Activated gamma-delta T cell (primary cell): ENCODE measurements around the gene LRIG1.

ENCODE experiments used
- DNase-seq: peaks from one replicate; lab custom pipeline; 2025; lab: John Stamatoyannopoulos, UW

Gene LRIG1

GRCh38 chr3:66443118-66443803 lies 57.6 kb downstream of the LRIG1 start:
- no peak for DNase-seq

DNA sequence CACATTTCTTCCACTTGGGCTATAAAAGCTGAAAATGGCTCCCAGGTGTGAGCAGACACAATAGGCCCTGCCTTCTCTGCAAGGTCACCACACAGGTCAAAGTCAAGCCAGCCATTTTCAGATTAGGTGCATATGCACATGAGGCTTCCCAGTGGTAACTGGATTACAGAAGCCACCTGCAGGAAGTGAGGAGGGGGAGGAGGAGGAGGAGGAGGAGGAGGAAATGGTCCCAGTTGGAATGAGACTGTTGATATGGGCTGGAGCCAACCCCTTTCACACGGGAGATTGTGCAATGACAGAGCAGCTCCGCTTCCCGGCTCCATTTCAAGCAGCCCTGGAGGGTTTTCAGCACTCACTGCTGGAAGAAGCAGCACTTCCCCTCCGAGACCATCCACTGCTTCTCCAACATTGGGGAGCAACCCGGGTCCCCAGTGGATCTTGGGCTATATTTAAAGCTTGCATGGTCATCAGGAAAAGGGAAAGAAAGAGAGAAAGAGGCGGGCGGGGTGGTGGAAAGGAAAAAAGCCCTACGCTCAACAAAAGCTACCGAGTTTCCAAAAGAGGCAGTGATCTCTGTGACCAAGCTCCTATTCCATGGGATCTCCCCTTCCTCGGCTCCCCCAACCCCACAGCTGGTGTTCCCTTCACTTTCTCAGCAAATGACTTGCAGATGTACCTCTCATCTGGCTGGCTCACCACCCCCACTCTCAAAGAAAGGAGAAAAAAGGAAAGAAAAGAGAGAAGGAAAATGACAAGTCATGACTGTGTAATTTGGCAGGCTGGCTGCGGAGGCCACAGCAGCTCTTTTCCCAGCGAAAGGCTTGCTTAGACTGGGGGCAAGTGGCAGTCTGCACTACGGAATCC lies 58.3 kb downstream of the LRIG1 start:
- DNase-seq = no peak

DNA sequence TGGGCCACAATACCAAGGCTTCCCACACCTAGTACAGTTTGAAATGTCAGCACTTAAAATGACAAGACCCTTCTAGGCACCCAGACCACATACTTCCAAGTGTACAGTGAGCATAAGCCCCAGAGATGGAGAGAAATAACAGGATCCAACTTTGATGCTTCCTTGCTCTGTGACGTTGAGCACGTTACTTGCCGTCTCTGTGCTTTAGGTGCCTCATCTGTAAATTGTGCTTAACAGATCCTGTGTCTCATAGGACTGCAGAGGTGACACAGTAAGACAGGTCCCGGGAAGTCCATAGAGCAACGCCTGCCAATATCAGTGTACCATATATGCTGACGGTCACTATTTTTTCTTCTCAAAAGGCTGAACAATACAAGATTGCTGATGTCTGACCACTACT lies 59.1 kb downstream of the LRIG1 start:
- DNase-seq = no peak

DNA sequence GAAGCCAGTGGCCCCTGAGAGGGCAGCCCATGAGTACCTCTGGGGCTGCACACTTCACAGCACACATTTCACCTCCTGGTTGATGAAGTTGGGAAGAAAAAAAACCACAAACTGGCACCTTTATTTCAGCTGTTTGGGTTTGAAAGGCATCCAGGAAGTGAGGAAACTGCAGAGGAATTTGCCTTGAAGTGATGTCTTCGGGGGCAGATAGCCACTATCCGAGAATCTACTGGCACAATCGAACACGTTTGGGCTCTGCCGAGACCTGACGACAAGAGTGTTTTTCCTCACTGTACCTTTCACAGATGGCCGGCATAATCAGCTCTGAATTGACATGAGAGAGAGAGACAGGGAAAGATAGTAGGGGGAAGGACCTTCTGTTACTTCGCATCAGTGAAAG lies 59.7 kb downstream of the LRIG1 start:
- no peak for DNase-seq

DNA sequence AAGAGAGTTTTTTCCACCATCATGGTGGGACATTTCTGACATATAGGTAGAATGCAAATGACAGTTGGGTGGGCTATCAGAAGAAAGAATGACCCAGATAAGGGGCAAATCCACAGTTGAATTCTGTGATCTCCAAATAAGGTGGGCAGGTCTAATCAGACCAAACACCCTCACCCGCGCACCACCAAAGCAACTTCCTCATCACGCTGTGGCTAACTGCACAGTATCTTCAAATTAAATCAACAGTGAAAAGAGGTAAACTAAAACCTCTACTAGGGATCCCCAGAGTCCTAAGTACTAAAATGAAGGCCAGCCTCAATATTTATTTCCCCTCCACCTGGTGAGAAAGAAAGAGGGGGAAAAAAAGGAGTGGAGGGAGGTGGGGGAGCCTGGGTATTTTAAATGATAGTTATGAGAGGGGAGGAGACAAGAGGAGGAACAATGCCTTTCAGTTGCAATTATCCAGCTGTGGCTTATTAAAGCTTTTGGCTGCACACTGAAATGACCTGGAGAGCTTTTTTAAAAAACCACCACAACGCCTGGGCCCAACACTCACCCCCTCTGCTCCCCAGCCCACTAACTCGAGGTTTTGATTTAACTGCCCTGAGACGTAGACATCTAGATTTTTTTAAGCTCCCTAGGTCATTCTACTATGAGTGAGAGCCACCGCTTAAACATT lies 61.0 kb downstream of the LRIG1 start:
- DNase-seq = no peak

GRCh38 chr3:66438046-66438445 lies 62.8 kb downstream of the LRIG1 start:
- DNase-seq = no peak

- no peak for DNase-seq
These were observed 63.4 kb downstream of the LRIG1 start for GRCh38 chr3:66437341-66437929.

DNA sequence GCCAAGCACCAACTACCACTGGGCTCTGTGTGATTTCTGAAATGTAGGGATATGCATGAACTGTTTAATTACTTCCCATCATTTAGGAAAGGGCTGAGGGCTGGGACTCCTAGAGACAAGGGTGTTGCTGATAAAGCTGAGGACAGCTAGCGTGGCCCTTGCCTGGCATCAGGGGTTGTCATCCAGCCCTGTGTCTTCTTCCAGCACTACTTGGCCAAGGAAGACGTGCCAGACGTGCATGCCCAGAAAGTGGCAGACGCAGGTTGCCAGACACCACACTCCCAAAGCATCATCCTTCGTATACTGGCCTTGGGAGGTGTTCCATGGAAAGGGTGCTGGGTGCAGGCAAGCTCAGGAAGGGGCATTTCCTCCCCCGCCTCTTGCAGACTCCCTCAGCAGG lies 64.8 kb downstream of the LRIG1 start:
- DNase-seq = no peak

GRCh38 chr3:66434726-66435125 lies 66.1 kb downstream of the LRIG1 start:
- no peak for DNase-seq

DNA sequence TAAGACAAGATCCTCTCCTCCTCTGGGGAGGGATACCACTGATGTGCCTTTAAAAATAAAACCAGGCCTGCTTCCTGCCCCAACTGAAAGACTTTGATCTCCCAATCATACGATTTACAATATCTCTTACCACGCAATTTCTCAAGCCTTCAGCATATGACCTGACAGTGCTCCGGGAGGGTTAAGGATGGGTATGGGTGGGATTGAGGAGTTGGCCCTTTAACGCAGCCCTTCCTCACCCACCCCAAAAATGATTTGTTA lies 67.4 kb downstream of the LRIG1 start:
- no peak for DNase-seq

DNA sequence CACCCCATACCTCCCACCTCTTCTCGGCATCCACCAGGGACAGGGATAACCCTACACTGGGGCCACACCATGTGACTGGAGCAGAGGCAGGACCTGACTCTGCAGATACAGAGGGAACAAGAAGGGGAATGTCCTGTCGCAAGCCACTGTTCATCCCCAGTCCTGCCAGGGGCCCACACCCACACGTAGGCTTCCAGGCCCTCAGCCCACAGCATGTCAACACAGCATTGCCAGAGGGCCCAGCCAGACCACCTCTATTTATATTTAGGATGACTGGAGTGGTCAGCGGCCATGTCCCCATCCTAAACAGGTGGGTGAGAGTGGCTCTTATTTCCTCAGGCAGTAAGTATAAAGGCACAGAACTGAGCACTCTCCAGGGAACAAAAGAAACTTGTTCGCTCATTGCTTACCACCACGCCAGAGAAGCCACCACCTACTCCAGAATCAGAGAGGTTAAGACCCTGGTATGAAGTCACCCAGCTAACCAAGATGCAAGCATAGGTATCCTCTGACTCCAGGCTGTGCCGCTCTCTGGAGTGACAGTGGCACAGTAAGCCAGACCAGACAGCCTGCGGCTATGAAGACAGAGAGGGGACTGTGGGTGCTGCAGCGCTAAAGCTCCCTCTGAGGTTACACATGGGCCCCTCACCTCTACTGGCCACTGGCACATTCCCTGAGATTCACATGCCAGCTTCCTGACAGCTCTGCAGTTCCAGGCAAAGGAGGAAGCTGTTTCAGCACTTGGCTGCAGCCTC lies 67.9 kb downstream of the LRIG1 start:
- no peak for DNase-seq

- DNase-seq = no peak
These were observed 68.6 kb downstream of the LRIG1 start for GRCh38 chr3:66432041-66432766.

DNA sequence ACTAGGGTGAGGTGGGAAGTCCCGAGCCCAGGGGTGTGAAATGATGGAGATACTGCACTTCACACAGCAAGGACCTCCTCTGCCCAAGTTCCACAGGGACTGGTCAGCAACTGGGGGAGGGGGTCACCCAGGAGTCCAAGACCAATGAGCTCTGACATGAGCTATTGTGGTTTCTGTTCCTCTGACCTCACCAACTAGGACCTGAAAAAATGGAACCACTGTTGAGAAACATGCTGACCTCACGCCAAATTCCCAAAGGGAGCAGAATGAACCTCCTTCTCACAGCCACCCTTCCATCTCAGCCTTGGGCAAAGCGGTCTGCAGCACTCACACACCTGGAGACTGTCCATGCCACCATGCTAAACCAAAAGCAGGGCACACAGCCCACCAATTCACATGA lies 69.3 kb downstream of the LRIG1 start:
- no peak for DNase-seq

DNA sequence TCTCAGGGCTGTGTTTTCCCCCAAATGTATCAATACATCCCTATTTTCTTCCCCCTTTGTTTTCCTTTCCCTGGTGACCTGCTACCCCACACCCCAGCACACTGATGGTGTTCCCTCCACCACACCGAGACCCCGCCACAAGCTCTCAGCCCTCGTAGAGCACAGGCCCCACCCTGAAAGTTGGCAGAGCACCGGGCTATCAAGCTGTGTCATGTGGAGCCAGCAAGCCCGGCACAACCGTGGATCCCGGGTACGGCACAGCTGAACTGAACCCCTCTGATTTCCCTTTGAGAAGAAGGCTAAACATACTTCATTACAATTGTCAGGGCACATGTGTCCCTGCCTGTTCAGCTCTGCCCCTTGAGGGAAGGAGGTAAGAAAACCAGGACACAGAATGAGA lies 69.9 kb downstream of the LRIG1 start:
- DNase-seq = no peak

GRCh38 chr3:66428733-66429132 lies 72.1 kb downstream of the LRIG1 start:
- no peak for DNase-seq

DNA sequence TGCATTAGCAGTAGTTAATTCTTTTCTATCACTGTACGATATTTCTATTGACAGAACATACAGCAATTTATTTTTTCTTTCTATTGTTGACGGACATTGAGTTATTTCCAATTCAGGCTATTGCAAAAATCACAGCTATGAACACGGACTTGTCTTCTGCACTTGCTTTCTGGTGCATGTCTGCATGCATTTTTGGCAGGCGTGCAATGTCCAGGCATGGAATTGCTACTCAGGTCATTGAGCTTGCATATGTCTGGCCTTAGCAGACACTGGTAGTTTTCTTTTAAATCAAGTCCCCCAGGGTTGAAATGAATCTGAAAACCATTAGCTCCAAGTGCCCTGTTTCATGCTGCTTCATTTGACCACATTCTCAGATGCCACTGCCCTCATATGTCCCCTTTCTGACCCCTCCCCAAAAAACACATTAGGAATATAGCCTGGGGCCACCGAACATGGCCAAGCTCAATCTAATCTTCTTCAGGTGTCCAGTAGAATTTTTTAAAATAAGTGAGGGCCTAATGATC lies 72.8 kb downstream of the LRIG1 start:
- DNase-seq = no peak

- DNase-seq = no peak
These were observed 73.5 kb downstream of the LRIG1 start for GRCh38 chr3:66427352-66427751.

DNA sequence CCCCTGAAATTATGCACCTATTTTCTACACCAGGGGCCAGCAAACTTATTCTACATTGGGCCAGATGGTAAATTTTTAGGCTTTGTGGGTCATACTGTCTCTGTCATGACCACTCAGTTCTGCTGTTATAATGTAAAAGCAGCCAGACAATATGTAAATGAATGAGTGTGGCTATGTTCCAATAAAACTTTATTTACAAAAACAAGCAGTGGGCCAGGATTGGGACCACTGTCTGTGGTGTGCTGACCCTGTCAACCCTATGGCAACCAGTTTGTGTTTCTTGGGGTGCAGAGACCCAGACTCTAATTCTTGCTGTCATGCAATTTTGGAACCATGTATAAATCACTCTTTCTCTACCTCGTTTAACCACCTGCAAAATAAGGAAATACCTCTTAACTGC lies 74.7 kb downstream of the LRIG1 start:
- no peak for DNase-seq

- DNase-seq = no peak
These were observed 75.2 kb downstream of the LRIG1 start for GRCh38 chr3:66425576-66426114.

DNA sequence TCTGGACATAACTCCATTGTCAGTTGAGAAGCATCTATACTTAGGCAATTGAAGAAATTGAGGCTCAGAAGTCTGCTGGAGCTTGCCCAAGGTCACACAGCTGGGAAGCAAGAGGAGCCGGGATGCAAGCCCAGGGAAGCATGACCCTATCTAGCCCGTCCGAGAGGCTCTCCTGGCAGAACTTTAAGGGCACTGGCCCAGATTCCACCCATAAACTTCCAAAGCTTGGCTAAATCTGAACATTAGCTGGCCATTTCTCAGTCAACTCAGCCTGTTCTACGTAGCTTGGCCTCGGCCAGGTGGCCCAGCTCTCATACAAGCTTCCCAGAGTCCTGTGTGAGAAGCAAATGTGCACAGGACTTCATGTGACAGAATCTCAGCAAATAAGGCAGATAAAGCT lies 75.8 kb downstream of the LRIG1 start:
- DNase-seq = no peak

GRCh38 chr3:66423791-66424190 lies 77.0 kb downstream of the LRIG1 start:
- DNase-seq = no peak
